Stimulated activated CD4-positive, alpha-beta T cell treated with anti-CD3 and anti-CD28 coated beads, TNF-alpha, amount 100 ng/mL, for 24 hours (primary cell): ENCODE data around the gene HDAC4.

Source experiments
- DNase-seq, 3 experiments: peaks; one replicate each; pipeline ENCODE4 v3.0.0-alpha.2; 2020; ENCODE audit warnings: low read depth in 3 of 3

Gene HDAC4

GRCh38 chr2:239255218-239255617 is 145.6 kb downstream of the HDAC4 start:
- DNase-seq: no peak

- no peak for DNase-seq
These were observed 147.0 kb downstream of the HDAC4 start for GRCh38 chr2:239253701-239254436.

DNA sequence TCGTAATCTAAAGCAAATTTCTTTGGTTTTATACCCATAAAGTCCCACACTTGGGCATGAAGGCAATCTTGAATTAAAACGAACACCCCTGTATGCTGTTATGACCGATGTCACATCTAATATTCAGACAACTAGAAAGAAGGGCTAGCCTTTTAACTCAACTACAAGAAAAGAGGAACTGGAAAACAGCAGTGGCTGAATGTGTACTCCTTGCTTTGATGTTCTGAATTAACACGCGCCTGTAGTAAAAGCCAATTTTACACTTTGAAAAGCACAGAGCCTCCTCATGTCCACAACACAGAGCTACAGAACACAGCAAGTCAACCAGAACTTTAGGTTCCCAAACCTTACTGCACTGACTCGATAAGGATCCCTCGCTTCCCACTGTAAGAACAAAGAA is 147.6 kb downstream of the HDAC4 start:
- no peak for DNase-seq

- DNase-seq: no peak
These were observed 148.0 kb downstream of the HDAC4 start for GRCh38 chr2:239252801-239253200.

- no peak for DNase-seq
These were observed 148.4 kb downstream of the HDAC4 start for GRCh38 chr2:239252393-239252792.

GRCh38 chr2:239251971-239252370 is 148.8 kb downstream of the HDAC4 start:
- DNase-seq: no peak

- no peak for DNase-seq
These were observed 150.4 kb downstream of the HDAC4 start for GRCh38 chr2:239250216-239251081.

GRCh38 chr2:239249776-239250175 is 151.0 kb downstream of the HDAC4 start:
- DNase-seq: no peak

DNA sequence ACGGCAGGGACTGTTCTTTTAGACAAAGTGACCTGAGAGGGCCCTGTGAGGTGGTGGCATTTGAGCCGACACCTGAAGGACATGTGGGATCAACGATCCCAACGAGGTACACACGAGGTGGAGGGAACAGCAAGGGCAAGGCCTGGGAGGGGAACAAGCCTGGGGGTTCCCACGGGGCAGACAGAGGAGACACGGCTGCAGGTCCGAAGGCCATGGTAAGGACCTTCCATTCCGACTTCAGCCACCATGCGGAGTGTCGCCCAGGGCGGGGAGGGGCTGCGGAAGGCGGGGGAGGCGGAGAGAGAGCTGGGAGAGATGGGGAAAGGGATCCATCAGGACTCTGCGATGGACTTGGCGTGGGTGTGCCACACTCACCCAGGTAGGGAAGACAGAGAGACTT is 151.8 kb downstream of the HDAC4 start:
- no peak for DNase-seq

DNA sequence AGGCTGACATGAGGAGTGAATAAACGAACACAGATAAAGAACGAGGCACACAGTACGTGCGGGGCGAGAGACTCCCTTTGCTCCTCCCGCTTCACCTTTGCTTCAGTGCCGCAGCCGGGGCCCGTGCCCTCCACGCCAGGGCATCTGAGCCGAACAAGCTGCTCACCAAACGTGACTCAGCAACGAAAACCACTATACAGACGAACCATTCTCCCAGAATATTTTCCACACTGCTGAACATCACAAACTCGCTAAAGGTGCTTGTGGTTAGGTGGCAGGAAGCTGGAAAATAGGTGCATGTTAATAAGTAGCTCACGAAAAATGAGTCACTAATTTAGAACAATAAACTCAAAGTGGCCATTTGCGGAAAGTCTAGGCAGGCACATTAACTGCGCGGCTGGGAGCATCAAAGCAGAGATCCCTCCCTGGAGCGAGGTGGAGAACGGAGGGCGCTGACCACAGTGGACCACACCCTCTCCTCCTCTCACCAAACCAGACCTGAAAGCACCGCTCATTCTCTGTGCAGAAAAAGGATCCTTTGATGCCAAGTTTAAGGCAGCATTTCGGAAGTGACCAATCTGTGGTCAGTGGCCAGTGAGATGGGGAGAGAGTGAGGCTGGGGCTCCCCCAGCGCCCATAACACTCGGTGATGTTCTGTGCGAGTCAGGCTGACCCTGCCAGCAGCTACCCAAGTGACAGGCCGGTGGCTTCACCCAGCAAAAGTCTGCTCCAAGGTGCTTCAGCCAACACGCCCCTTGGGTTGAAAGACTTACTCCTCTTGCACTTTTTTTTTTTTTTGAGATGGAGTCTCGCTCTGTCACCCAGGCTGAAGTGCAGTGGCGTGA is 153.2 kb downstream of the HDAC4 start:
- DNase-seq: peak in 1 of 3 experiments; percentile 40

- no peak for DNase-seq
These were observed 154.1 kb downstream of the HDAC4 start for GRCh38 chr2:239246723-239247122.

DNA sequence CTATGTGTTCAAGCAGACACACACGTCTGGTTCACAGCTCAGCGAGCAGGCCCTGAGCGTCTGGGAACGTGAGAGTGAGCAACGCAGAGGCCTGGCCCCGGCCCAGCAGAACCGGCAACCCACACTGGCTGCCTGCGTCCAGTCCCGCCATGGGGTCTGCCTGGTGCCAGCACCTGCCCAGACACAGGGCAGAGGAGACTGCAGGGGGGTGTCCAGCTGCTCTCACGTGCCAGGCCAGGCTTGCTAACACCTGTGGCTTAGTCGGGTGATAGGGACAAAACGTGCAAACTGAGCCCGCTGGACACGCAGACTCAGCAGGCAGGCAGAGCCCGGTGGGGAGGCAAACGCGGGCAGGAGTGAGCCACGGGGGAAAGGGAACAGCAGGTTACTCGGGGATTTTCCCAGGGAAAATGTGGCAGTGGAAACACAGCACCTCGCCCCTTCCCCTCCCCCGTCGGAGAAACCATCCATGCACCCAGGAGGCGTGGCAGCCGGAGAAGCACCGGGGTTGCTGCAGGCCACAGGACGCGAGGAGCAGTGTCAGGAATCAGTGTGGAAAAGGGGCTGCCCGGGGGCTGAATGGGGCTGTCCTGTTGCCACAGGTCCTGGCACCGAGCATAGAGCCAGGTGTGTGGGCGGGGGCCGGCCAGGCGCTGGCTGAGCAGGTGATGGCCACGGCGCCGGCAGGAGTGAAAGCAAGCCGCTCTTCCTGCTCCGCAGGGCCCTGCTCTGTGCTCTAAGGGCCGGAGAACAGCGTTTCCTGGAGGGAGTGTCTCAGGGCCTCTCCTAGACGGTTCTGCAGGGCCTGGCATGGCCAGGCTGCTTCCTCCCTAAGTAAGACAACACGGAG is 154.7 kb downstream of the HDAC4 start:
- no peak for DNase-seq

- DNase-seq: no peak
These were observed 155.7 kb downstream of the HDAC4 start for GRCh38 chr2:239245107-239245506.

GRCh38 chr2:239244625-239245024 is 156.2 kb downstream of the HDAC4 start:
- no peak for DNase-seq

- DNase-seq: no peak
These were observed 159.3 kb downstream of the HDAC4 start for GRCh38 chr2:239241431-239241960.

DNA sequence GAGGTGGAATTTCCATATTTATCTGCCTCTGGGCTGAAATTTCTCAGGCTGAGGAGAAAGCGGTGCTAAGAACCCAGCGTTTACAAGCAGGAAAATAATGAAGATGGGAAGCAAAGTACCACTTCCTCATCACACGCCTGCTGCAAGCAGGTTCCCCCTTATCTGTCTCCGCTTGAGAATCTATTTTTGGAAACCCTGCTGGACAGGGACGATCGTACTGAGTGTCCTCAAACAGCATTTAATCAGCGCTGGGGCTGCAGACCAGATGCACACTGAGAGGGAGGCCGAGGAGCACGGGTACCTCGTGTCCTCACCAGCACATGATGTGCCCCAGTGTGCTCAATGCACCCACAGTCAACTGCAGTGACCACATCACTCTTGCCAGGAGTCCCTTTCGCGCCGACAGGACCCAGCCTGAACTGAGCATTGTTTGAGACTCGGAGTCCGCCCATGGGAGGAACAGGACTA is 160.4 kb downstream of the HDAC4 start:
- no peak for DNase-seq

DNA sequence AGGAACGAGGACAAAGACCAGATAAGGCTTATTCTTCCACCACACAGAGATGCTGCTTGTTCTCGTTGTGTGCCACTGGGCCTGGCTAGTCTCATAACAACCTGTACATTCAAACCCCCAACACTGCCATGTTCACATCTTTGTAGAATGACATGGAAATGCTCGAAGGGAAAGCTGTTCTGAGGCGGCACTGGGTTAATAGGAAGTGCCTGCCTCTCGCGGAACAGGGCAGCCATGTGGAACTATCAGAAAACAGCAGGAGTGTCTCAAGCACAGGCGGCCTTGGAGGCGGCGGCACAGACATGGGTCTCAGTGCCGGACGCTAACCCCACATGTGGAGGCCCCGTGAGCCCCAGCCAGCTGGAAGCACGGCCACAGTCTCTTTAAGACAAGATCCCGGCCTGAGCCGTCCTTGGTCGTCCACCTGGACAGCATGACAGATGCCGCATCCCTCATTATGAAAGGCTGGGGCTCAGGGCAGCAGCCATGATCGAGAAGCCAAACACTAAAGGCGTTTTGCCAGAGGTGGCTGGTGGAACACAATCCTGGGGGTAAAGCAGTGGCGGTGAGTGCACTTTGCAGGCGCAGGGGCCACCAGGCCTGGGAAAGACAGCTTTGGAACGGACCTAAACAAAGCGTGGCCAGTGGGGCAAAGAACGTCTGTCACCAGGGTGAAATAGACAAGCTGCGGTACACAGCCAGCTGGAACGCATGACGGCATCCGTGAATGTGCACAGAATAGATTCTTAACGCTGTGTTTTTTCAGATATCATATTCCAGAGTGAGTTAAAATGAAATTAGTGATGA is 161.0 kb downstream of the HDAC4 start:
- DNase-seq: no peak

DNA sequence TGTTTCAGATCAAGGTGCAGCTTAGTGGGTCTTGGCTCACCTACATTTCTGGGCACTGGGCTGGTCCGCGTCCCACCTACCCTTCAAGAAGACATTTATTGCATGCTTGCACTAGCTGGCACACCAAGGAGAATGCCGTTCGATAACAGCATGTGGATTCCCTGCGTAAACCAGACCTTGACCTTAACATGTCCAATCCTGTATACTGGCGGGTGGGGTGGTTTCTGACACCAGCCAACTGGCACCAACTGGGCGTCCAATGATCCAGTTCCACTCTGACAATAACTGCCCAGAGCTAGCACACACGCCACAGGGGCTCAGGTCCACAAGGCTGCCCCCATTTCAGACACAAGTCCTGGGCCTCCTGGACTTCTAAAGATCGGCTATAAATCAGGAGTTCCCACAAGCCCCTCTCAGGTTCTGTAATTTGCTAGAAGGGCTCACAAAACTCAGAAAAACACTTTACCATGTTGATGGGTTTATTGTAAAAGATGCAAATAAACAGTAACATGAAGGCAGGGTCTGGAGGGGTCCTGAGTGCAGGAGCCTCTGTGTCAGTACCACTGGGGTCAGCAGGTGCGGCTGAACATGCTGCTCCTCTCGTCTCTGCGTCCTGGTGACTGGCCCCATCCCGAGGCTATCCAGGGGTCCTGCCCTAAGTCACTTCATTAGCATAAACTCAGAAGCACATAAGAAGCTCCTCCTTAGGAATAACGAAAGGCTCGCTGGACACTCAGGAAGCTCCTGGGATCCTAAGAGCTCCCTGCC is 161.8 kb downstream of the HDAC4 start:
- no peak for DNase-seq

DNA sequence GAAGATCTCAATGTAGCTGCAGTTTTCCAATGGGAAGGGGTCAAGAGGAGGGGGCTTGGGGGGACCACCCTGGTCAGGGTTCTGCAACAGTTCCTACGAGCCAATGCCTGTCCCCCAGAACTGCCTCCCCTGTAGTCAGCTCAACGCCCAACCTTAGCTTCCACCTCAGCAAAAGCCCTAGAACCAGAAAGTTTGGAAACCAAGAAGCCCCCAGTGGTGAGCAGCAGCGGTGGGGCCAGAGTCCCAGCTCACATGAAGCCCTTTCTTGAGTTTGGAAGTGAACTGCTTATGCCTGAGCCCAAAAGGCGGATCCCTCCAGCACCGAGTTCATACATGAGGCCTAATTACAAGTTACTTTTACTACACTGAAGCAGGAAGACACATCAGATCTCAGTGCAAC is 162.4 kb downstream of the HDAC4 start:
- DNase-seq: no peak
